Neural cell (in vitro differentiated cells): ENCODE measurements around the gene ZXDC. TPM values are rescaled to one million over a fixed set of nuclear protein-coding genes. Genes with fewer than 3 reads are reported as not detected.

Source experiments
- H2AFZ ChIP-seq: fragments of 200-600, 300-800 bp; sonication (generic), shearing (Covaris generic); 2 replicates; pipeline ENCODE4 v1.6.0; 2014; ENCODE audit warnings: low read depth, mild to moderate bottlenecking, antibody characterized with exemption, low read length, moderate library complexity
- H3F3A ChIP-seq: fragments of 200-600 bp; shearing (Covaris generic); 2 replicates; pipeline ENCODE4 v1.6.1; 2016; ENCODE audit warnings: mild to moderate bottlenecking, moderate library complexity, mixed read lengths, antibody characterized with exemption, low read length; ENCODE audit not compliant: insufficient read depth, poor library complexity, severe bottlenecking
- H3K27ac ChIP-seq: fragments of 200-600, 300-800 bp; sonication (generic), shearing (Covaris generic); 2 replicates; pipeline ENCODE4 v1.5.1; 2014; ENCODE audit warnings: mild to moderate bottlenecking, low read length, moderate library complexity
- H3K27me3 ChIP-seq: fragments of 300-800, 200-600 bp; sonication (generic), shearing (Covaris generic); 2 replicates; pipeline ENCODE4 v1.6.0; 2014; ENCODE audit warnings: mild to moderate bottlenecking, low read depth, low read length, moderate library complexity; ENCODE audit not compliant: insufficient read depth
- H3K36me3 ChIP-seq: fragments of 300-800, 200-600 bp; sonication (generic), shearing (Covaris generic); 2 replicates; pipeline ENCODE4 v1.5.1; 2014; ENCODE audit warnings: mild to moderate bottlenecking, antibody characterized with exemption, low read length, moderate library complexity; ENCODE audit not compliant: insufficient read depth
- H3K4me2 ChIP-seq: fragments of 300-800, 200-600 bp; sonication (generic), shearing (Covaris generic); 2 replicates; pipeline ENCODE4 v1.6.0; 2014; ENCODE audit warnings: mild to moderate bottlenecking, low read length
- H3K4me3 ChIP-seq: fragments of 300-800, 200-600 bp; sonication (generic), shearing (Covaris generic); 2 replicates; pipeline ENCODE4 v1.5.1; 2014; ENCODE audit warnings: mild to moderate bottlenecking, low read length, moderate library complexity
- H3K79me2 ChIP-seq: fragments of 200-600 bp; shearing (Covaris generic); replicated peaks from 2 replicates; pipeline ENCODE4 v1.6.0; 2014; ENCODE audit warnings: mild to moderate bottlenecking, low read length, moderate library complexity; ENCODE audit not compliant: insufficient read depth
- H3K9ac ChIP-seq: fragments of 300-800, 200-600 bp; sonication (generic), shearing (Covaris generic); 2 replicates; pipeline ENCODE4 v1.6.1; 2016; ENCODE audit warnings: mild to moderate bottlenecking, low read length, mixed read lengths
- H3K9me2 ChIP-seq: fragments of 200-600 bp; shearing (Covaris generic); 2 replicates; pipeline ENCODE4 v1.6.1; 2016; ENCODE audit warnings: mild to moderate bottlenecking, low read length, mixed read lengths; ENCODE audit not compliant: insufficient read depth
- H3K9me3 ChIP-seq: fragments of 200-600, 300-800 bp; sonication (generic), shearing (Covaris generic); 2 replicates; pipeline ENCODE4 v1.6.1; 2016; ENCODE audit warnings: mild to moderate bottlenecking, mixed run types, low read length, moderate library complexity, mixed read lengths
- H4K20me1 ChIP-seq: fragments of 200-600 bp; shearing (Covaris generic); 2 replicates; pipeline ENCODE4 v1.6.1; 2016; ENCODE audit warnings: mild to moderate bottlenecking, mixed run types; ENCODE audit not compliant: insufficient read depth
- CTCF ChIP-seq: fragments of 450-650 bp; IDR thresholded peaks from 2 replicates; pipeline ENCODE4 v1.5.1; 2014; ENCODE audit warnings: antibody characterized with exemption, mild to moderate bottlenecking, moderate library complexity; ENCODE audit not compliant: poor library complexity, severe bottlenecking
- EP300 ChIP-seq: fragments of 450-650 bp; conservative IDR thresholded peaks from 2 replicates; pipeline ENCODE4 v1.6.1; 2014; ENCODE audit warnings: antibody characterized with exemption, mild to moderate bottlenecking, moderate library complexity; ENCODE audit not compliant: poor library complexity, severe bottlenecking
- EZH2 ChIP-seq: fragments of 200-600, 300-800 bp; shearing (Covaris generic), sonication (generic); IDR thresholded peaks from 2 replicates; pipeline ENCODE4 v1.6.1; 2014; ENCODE audit warnings: antibody characterized with exemption, low read length, borderline replicate concordance, mild to moderate bottlenecking; ENCODE audit not compliant: insufficient read depth, poor library complexity, severe bottlenecking
- MXI1 ChIP-seq: fragments of 450-650 bp; conservative IDR thresholded peaks from 2 replicates; pipeline ENCODE4 v1.6.1; 2014; ENCODE audit warnings: antibody characterized with exemption, mild to moderate bottlenecking; ENCODE audit not compliant: poor library complexity, severe bottlenecking
- POLR2AphosphoS5 ChIP-seq: IDR thresholded peaks from 2 replicates; pipeline ENCODE4 v1.6.1; 2012
- RAD21 ChIP-seq: fragments of 450-650 bp; conservative IDR thresholded peaks from 2 replicates; pipeline ENCODE4 v1.6.1; 2014; ENCODE audit warnings: antibody characterized with exemption, mild to moderate bottlenecking, moderate library complexity
- REST ChIP-seq: IDR thresholded peaks from 2 replicates; pipeline ENCODE4 v1.6.1; 2012; ENCODE audit warnings: borderline replicate concordance
- SMC3 ChIP-seq: fragments of 450-650 bp; conservative IDR thresholded peaks from 2 replicates; pipeline ENCODE4 v1.6.1; 2014; ENCODE audit warnings: antibody characterized with exemption, mild to moderate bottlenecking, moderate library complexity; ENCODE audit not compliant: poor library complexity
- TAF1 ChIP-seq: IDR thresholded peaks from 2 replicates; pipeline ENCODE4 v1.6.1; 2012; ENCODE audit warnings: low read depth
- polyA plus RNA-seq: library from polyadenylated mRNA; depleted of rRNA; stranded (reverse); fragments of >200 nt; gene quantifications from 2 replicates; pipeline ENCODE4 v1.2.3, GENCODE V29; 2014

Gene ZXDC
- polyA plus RNA-seq, 1 donor from 2014 or later: 22.2 TPM

GRCh38 chr3:126402178-126402577 is 73.5 kb downstream of the ZXDC start:
- Histone ChIP-seq H3K4me2 (no peak overlapping the region), H2AFZ (no peak overlapping the region), H3K9me3 (no peaks in the 10 kb centered on the region), H3K4me3 (no peak overlapping the region), H3K36me3 (no peaks in the 10 kb centered on the region), H3K9me2 (no peaks in the 10 kb centered on the region), H3K79me2 (no peaks in the 10 kb centered on the region), H3F3A (no peaks in the 10 kb centered on the region), H3K9ac (no peak overlapping the region), H4K20me1 (no peaks in the 10 kb centered on the region), H3K27ac (no peak overlapping the region), H3K27me3 (no peaks in the 10 kb centered on the region)
- TF ChIP-seq MXI1 (no peak), TAF1 (no peak), RAD21 (no peak), EP300 (no peak), CTCF (no peak), REST (no peak), EZH2 (no peak), POLR2AphosphoS5 (no peak), SMC3 (no peak)

- no peaks in the 10 kb centered on the region for H3K9me2 ChIP-seq
- TF ChIP-seq MXI1 (no peak), RAD21 (no peak), CTCF (no peak), POLR2AphosphoS5 (no peak), SMC3 (no peak), EZH2 (no peak), TAF1 (no peak), REST (no peak), EP300 (no peak)
- no peak overlapping the region for H3K4me3 ChIP-seq
- no peak overlapping the region for H2AFZ ChIP-seq
- H3F3A ChIP-seq: no peaks in the 10 kb centered on the region
- H3K79me2 ChIP-seq: no peaks in the 10 kb centered on the region
- H3K4me2 ChIP-seq: no peak overlapping the region
- no peaks in the 10 kb centered on the region for H3K36me3 ChIP-seq
- no peaks in the 10 kb centered on the region for H3K27me3 ChIP-seq
- H3K9me3 ChIP-seq: no peaks in the 10 kb centered on the region
- H4K20me1 ChIP-seq: no peaks in the 10 kb centered on the region
- H3K9ac ChIP-seq: no peak overlapping the region
- H3K27ac ChIP-seq: no peak overlapping the region
These were observed 74.0 kb downstream of the ZXDC start for GRCh38 chr3:126401611-126402160.
